Lung (tissue), 12 donors: ENCODE data around the gene TPO. TPM values are rescaled to one million over a fixed set of nuclear protein-coding genes. Genes with fewer than 3 reads are reported as not detected.

ENCODE experiments used
- ATAC-seq: fragments of 200-7000 bp; cut with Tn5 transposase; one replicate; pipeline ENCODE4 v1.9.1; 2020; ENCODE audit warnings: moderate number of reproducible peaks; ENCODE audit not compliant: insufficient read depth, low FRiP score
- DNase-seq, 3 donors: peaks; one replicate each; pipeline ENCODE4 v3.0.0-alpha.2; 2013 to 2017
- H3K27ac ChIP-seq, 2 donors: one replicate each; pipeline ENCODE4 v1.5.1; 2013; ENCODE audit warnings: mild to moderate bottlenecking in 2 of 2, moderate library complexity in 2 of 2, control low read depth in 1 of 2, inconsistent platforms in 1 of 2, low read depth in 1 of 2, low read length in 1 of 2
- H3K27me3 ChIP-seq, 3 donors: one replicate each; pipeline ENCODE4 v1.5.1; 2013; ENCODE audit warnings: low read length in 2 of 3; ENCODE audit not compliant: control insufficient read depth in 3 of 3, insufficient read depth in 3 of 3
- H3K36me3 ChIP-seq, 4 donors: one replicate each; pipeline ENCODE4 v1.5.1; 2013; ENCODE audit warnings: low read length in 4 of 4, mild to moderate bottlenecking in 1 of 4, moderate library complexity in 1 of 4; ENCODE audit not compliant: control insufficient read depth in 4 of 4, insufficient read depth in 4 of 4
- H3K4me1 ChIP-seq, 5 donors: one replicate each; pipeline ENCODE4 v1.5.1; 2013; ENCODE audit warnings: low read length in 5 of 5, mild to moderate bottlenecking in 2 of 5, moderate library complexity in 1 of 5; ENCODE audit not compliant: control insufficient read depth in 5 of 5, insufficient read depth in 5 of 5
- H3K4me3 ChIP-seq: one replicate; pipeline ENCODE4 v1.5.1; 2013; ENCODE audit warnings: mild to moderate bottlenecking, control low read depth, moderate library complexity
- H3K9ac ChIP-seq, 2 donors: one replicate each; pipeline ENCODE4 v1.5.1; 2013; ENCODE audit warnings: low read length in 2 of 2, control low read depth in 1 of 2; ENCODE audit not compliant: insufficient read depth in 1 of 2
- H3K9me3 ChIP-seq, 4 donors: one replicate each; pipeline ENCODE4 v1.5.1; 2013; ENCODE audit warnings: low read length in 3 of 4, mild to moderate bottlenecking in 1 of 4, moderate library complexity in 1 of 4; ENCODE audit not compliant: control insufficient read depth in 4 of 4, insufficient read depth in 3 of 4
- CTCF ChIP-seq: IDR thresholded peaks from 2 replicates; pipeline ENCODE4 v1.5.1; 2012; ENCODE audit warnings: mild to moderate bottlenecking; ENCODE audit errors: control extremely low read depth, extremely low read depth
- WGBS, 2 donors: extraction: QIAGEN DNeasy Blood & Tissue Kit; methylation state at CpG; one replicate each; pipeline ENCODE4 v1.1.7; 2013; 5-methylcytosine and 5-hydroxymethylcytosine counted together
- polyA plus RNA-seq, 2 donors: library from polyadenylated mRNA; stranded (reverse); fragments of 200-250 nt; gene quantifications; one replicate each; pipeline ENCODE4 v1.2.1, GENCODE V29; 2013
- total RNA-seq, 2 donors: library from RNA; depleted of rRNA in 1 of 2; stranded (reverse); fragments of >200 nt in 1 of 2; gene quantifications; one replicate each; pipeline ENCODE4 v1.2.1, GENCODE V29; 2014 to 2021
- donor health status: control.
- donor health status: control.
- donor health status: Bipolar disorder and iron deficiency.
- donor health status: healthy.
- donor health status: DM: yes; HTN: yes; CAD: no.

Gene TPO
- total and polyA plus RNA-seq, 4 donors, result 0.17 to 0.31 TPM; not detected in 2

GRCh38 chr2:1481406-1482252 lies 68.4 kb downstream of the TPO start:
- Histone ChIP-seq H3K9ac (no peak overlapping the region), H3K36me3 (no peaks in the 10 kb centered on the region), H3K9me3 (no peaks in the 10 kb centered on the region), H3K27me3 (no peaks in the 10 kb centered on the region), H3K27ac (no peak overlapping the region), H3K4me1 (no peaks in the 10 kb centered on the region), H3K4me3 (no peak overlapping the region)
- TF ChIP-seq CTCF, result no peak
- WGBS, 2 donors, result 89 to 90% methylated on average over 20 of the region's 20 CpGs
- no peak for DNase-seq
- no peak for ATAC-seq

GRCh38 chr2:1482253-1482675 lies 69.0 kb downstream of the TPO start:
- 94 to 96% methylated on average over 9 of the region's 9 CpGs for WGBS, 2 donors
- no peak for DNase-seq
- no peak for ATAC-seq
- TF ChIP-seq CTCF, result no peak
- Histone ChIP-seq H3K9me3 (no peaks in the 10 kb centered on the region), H3K27me3 (no peaks in the 10 kb centered on the region), H3K27ac (no peak overlapping the region), H3K9ac (no peak overlapping the region), H3K4me1 (no peaks in the 10 kb centered on the region), H3K36me3 (no peaks in the 10 kb centered on the region), H3K4me3 (no peak overlapping the region)

- TF ChIP-seq CTCF, result no peak
- no peaks in the 10 kb centered on the region for H3K4me1 ChIP-seq
- H3K9ac ChIP-seq, result no peak overlapping the region
- no peak overlapping the region for H3K27ac ChIP-seq
- H3K36me3 ChIP-seq, result no peaks in the 10 kb centered on the region
- H3K4me3 ChIP-seq, result no peak overlapping the region
- H3K9me3 ChIP-seq, result no peaks in the 10 kb centered on the region
- DNase-seq, result no peak
- H3K27me3 ChIP-seq, result no peaks in the 10 kb centered on the region
- no peak for ATAC-seq
- WGBS, 2 donors, result 84 to 97% methylated on average over 4 of the region's 4 CpGs
Observed at GRCh38 chr2:1482981-1483380, 69.7 kb downstream of the TPO start.
